ENCODE data around the gene LPXN.
"Not testable (repeated sequence)": the region's sequence is repeated elsewhere in the genome, so short reads cannot be mapped to it uniquely, and the experiment has no call there.

Gene LPXN

GRCh38 chr11:58578635-58579191 lies 3.1 kb upstream of the LPXN start, which contains the start of gene ZFP91:
Gene ZFP91, plus strand, starts transcription at chr11:58579063. Its CDS starts 219 bp downstream, at chr11:58579282.
- DNase-seq, result peak; percentile 97

DNA sequence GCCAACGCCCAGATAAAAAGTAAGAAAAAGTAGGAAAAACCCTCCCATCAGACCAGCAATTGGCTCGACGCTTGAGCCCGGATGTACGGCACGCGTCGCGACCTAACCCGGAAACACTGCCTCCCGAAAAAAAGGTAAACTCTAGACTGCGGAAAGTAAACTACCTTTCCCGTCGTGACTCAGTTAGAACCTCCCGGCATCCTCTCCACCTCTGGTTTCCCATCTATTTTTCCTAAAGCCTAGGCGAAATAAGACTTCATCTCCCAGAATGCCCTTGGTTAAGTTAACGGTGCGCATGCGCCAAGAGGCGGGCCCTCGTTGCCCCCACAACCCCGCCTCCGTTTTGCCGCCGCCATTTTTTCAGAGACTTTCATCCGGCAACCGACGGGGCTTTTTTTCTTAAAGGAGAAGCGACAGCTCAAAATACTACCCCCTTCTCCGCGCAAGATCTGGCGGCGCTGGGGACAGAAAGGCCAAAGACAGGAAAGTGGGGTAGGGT lies 2.5 kb upstream of the LPXN start:
- DNase-seq, result peak; percentile 94

DNA sequence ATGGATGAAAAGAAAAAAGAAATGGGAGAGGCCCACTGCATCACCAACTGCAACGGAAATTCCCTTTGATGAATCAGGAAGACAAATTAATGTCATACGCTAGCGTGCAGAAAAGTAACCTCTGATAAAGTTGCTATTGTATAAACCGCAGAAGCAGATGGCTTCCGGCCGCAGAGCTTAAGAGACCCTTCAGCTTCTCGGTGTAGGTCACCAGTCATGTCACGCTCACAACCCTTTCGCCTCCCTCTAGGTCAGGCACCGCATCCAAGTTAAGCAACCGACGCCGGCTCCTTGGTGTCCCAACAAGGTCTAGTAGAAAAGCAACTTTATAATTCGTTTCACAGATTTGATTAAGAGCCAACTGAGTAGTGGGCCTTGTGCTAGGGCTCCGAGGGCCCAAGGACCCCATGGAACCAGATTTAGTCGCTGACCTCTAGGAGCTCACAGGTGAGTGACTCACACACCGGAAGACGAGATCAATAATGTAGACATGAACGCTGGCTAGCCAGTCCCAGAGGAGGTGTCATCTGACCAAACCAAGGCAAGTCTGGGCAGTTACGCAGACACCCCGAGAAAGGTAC lies 2.0 kb upstream of the LPXN start:
- DNase-seq, result no peak

DNA sequence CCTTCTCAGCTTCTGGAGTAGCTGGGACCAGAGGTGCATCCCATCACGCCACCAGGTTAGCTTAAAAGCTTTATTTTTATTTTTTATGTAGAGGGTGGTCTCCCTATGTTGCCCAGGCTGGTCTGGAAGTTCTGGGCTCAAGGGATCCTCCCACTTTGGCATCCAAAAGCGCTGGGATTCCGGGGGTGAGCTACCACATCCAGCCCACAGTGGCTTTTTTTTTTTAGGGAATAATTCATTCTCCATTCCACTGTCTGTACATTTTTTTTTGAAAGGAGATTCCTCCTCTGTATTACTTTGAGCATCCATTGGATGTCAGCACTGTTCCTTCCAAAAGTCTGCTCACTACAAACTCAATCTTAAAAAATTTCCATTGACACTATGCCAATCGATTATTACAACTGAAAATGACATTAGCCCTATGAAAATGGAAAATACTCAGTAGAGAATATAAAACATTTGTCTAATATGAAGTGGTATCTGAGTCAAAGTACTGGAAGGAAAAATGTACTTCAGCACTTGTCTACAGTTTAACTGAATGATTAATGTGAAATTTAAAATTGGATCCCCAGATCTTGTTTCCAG lies 1.3 kb upstream of the LPXN start:
- no peak for DNase-seq

DNA sequence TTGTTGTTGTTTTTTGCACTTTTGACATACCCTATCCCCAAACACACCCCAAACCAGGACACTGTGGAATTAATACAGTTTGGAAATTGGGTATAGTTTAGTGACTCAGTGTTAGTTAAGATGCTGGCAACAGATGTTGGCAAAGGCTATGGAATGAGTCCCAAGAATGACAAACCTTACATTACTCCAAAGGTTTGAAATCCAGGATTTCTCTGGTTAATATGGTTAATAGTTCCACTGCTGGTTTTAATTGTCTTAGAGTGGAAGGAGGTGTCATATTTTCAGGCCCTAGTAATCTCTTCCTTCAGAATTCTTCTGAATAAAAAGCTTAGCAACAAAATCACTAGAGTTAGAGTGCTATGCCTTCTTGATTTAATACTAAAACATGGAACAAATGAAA lies 775 bp downstream of the LPXN start:
- no peak for DNase-seq

GRCh38 chr11:58573451-58574104 lies 2.1 kb downstream of the LPXN start:
- DNase-seq, result no peak

GRCh38 chr11:58572906-58573305 lies 2.8 kb downstream of the LPXN start:
- DNase-seq, result not testable (repeated sequence)

GRCh38 chr11:58567889-58568512 lies 7.7 kb downstream of the LPXN start:
- peak; percentile 29 for DNase-seq

GRCh38 chr11:58564231-58564630 lies 11.4 kb downstream of the LPXN start:
- DNase-seq, result no peak

GRCh38 chr11:58562375-58562800 lies 13.3 kb downstream of the LPXN start:
- DNase-seq, result no peak

GRCh38 chr11:58561394-58562098 lies 14.1 kb downstream of the LPXN start:
- DNase-seq, result no peak

DNA sequence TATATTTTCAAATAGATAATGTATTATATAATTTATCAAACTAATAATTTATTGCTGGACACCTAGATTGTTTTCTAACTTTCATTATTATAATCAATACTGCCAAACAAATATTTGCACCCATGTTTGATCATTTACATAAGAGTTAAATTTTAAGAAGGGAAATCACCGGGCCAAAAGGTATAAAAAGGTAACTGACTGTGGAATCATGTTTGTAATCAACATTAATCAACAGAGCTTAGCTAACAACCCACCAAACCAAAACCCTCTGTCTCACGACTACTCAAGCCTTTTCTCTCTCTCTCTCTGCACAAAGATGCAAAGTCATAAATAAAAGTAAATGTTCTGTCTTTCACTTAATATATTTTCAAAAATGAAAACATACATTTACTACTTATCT lies 14.8 kb downstream of the LPXN start:
- DNase-seq, result no peak

DNA sequence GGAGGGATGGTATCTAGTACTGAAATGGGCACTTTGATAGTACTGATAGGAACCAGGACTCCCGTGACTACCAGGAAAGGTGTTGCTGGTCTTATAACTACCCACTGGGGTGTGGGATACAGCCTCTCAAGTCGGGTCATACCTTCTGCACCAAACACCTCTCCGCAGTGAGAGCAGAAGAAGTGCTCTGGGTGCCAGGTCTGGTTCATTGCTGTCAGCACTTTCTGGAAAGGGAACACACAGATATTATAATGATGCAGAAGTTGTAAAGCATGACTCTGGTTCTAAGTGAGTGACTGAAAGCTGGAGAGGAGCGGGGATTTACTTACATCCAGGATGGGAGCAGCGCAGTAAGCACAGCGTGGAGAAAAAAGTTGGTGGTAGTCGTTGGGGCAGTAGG lies 26.0 kb downstream of the LPXN start:
- DNase-seq, result no peak

DNA sequence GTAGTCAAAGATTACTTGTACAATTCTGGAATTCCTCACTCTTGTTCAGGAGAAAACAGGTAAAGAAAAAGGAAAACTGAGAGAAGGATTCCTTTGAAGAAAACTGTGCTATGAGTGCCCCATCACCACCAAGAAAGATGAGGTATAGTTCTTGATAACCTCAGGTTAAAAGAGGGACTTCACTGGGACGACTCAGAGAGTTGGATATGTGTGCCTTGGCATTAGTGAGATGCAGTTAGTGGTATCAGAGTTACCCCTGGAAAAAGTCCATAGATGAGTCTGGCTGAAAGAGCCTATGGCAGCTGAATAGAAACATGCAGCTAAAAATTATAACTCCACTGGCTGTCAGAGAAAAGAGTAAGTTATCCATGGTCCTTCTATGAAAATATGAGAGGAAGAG lies 28.8 kb downstream of the LPXN start:
- DNase-seq, result no peak

DNA sequence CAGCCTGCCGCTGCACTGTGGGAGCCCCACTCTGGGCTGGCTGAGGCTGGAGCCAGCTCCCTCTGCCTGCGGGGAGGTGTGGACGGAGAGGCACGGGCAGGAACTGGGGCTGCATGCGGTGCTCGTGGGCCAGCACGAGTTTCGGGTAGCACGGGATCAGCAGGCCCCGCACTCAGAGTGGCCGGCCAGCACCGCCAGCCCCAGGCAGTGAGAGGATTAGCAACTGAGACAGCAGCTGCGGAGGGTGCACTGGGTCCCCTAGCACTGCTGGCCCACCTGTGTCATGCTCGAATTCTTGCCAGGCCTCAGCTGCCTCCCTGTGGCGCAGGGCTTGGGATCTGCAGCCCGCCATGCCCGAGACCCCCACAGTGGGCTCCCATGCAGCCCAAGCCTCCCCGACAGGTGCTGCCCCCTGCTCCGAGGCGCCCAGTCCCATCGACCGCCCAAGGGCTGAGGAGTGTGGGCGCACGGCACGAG lies 43.8 kb downstream of the LPXN start:
- DNase-seq, result no peak

DNA sequence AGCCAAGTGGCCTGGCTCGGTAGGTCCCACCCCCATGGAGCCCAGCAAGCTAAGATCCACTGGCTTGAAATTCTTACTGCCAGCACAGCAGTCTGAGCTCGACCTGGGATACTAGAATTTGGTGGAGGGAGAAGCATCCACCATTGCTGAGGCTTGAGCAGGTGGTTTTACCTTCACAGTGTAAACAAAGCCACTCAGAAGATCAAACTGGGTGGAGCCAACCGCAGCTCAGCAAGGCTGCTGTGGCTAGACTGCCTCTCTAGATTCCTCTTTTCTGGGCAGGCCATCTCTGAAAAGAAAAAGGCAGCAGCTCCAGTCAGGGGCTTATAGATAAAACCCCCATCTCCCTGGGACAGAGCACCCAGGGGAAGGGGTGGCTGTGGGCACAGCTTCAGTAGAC lies 45.4 kb downstream of the LPXN start:
- DNase-seq, result no peak

DNA sequence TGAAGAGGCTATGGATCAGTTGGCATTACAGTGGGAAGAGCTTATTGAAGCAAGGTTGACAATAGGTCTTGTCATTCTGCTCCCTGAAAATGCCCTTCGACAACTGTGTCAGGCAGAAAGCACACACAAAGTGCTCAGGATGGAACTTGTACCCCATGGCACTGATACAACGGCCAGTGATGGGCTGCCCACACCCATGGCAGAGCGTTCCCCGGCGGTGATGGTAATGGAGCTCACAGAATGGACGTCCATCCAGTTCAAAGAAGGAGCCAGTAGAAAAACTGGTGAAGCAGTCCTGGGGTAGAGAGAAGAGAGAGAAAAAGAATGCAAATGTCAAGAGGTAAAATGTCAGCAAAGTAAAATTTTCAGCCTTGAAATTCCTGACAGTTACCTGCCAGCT lies 48.2 kb downstream of the LPXN start:
- DNase-seq, result no peak

GRCh38 chr11:58526721-58527120 lies 48.9 kb downstream of the LPXN start:
- DNase-seq, result no peak

GRCh38 chr11:58525037-58525614 lies 50.5 kb downstream of the LPXN start:
- DNase-seq, result no peak

DNA sequence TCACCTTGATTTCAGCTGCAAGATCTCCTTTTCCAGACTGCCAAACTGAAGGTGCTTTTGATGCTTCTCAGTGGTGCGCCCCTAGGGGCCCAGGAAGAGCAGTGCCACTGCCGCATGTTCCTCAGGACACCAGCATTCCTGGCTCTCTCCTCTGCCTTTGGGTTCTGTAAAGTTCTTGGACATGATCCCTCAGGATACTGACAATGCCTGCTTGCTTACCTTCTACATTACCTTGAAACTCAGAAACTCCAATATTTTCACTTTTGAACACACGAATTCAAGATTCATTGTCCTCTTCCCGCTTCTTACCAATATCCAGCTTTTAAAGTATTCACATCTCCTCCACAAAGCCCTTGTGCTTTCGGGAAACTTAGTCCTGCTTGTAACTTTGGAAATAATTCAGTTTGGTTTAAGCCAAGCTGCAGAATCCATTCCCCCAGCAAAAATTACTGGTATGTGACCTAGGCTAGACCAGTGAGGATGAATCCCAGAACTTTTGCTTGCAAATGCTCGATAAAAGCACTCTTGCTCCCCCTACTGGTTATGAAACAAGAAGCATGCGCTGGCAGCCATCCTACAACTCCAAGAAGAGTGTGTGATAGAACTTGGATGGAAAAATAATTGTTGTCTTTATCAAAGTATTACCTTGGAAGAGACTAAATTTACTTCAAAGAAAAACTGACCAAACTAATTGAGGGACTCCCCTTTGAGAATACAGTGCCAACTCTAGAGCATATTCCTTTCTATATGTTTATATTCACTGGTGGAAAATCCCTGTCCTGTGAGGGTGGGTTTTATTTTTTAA lies 51.2 kb downstream of the LPXN start:
- peak; percentile 45 for DNase-seq

- DNase-seq, result peak; percentile 12
These were observed 61.8 kb downstream of the LPXN start for GRCh38 chr11:58513747-58514367.

Measured in NCI-H1436 (cell line).